ENCODE data around the gene TFPI2. TPM values are rescaled to one million over a fixed set of nuclear protein-coding genes. Genes with fewer than 3 reads are reported as not detected.

Gene TFPI2
- polyA plus RNA-seq, 3 donors from 2014 or later = not detected

- H3K9me3 Mint-ChIP-seq = peaks cover 0 to 2% (median 0%) of the 10 kb centered on the region in 6 donors
- H3K27me3 Mint-ChIP-seq (ENCODE audit: low read depth in 3 of 3) = peaks cover 0 to 1% (median 0%) of the 10 kb centered on the region in 3 donors
- no peaks in the 10 kb centered on the region for H3K36me3 Mint-ChIP-seq
- H3K27ac Mint-ChIP-seq = no peak overlapping the region
- no peak for DNase-seq
- no peak overlapping the region for H3K4me3 Mint-ChIP-seq
- no peaks in the 10 kb centered on the region for H3K4me1 Mint-ChIP-seq
Measured at GRCh38 chr7:93860261-93860660, 30.3 kb downstream of the TFPI2 start.

- Mint-ChIP-seq H3K27me3 (ENCODE audit: low read depth in 3 of 3) (peaks cover 0 to 5% (median 0%) of the 10 kb centered on the region in 3 donors), H3K27ac (no peak overlapping the region), H3K4me1 (no peaks in the 10 kb centered on the region), H3K36me3 (no peaks in the 10 kb centered on the region), H3K4me3 (no peak overlapping the region), H3K9me3 (peaks cover 0 to 2% (median 0%) of the 10 kb centered on the region in 6 donors)
- no peak for DNase-seq
Measured at GRCh38 chr7:93858857-93859256, 31.7 kb downstream of the TFPI2 start.

GRCh38 chr7:93856323-93856722, 34.2 kb downstream of the TFPI2 start:
- H3K27me3 Mint-ChIP-seq (ENCODE audit: low read depth in 3 of 3) = peaks cover 0 to 5% (median 0%) of the 10 kb centered on the region in 3 donors
- no peaks in the 10 kb centered on the region for H3K36me3 Mint-ChIP-seq
- no peak for DNase-seq
- peaks cover 0 to 4% (median 0%) of the 10 kb centered on the region in 6 donors for H3K9me3 Mint-ChIP-seq
- no peak overlapping the region for H3K4me3 Mint-ChIP-seq
- no peak overlapping the region for H3K27ac Mint-ChIP-seq
- H3K4me1 Mint-ChIP-seq = no peaks in the 10 kb centered on the region

DNA sequence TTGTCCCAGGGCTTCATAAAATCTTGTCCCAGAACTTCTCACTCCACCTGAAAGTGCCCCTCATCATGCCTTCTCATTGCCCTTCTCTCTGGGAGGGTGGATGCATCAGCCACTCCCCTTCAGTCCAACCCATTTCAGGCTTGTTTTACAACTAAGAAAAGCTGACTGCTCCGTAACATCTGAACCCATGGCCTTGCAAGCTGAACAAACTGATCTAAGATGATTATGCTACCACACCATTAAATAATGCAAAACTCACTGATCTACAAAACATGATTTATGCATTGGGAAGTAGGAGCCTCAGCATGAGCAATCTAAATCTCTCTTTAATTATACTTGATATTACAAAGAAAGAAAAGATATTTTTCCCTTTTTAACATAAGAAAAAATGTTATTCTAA, 34.8 kb downstream of the TFPI2 start:
- H3K9me3 Mint-ChIP-seq = peaks cover 0 to 4% (median 0%) of the 10 kb centered on the region in 6 donors
- no peak overlapping the region for H3K27ac Mint-ChIP-seq
- no peaks in the 10 kb centered on the region for H3K36me3 Mint-ChIP-seq
- H3K4me1 Mint-ChIP-seq = no peaks in the 10 kb centered on the region
- no peak for DNase-seq
- H3K4me3 Mint-ChIP-seq = no peak overlapping the region
- peaks cover 0 to 5% (median 0%) of the 10 kb centered on the region in 3 donors for H3K27me3 Mint-ChIP-seq (ENCODE audit: low read depth in 3 of 3)

DNA sequence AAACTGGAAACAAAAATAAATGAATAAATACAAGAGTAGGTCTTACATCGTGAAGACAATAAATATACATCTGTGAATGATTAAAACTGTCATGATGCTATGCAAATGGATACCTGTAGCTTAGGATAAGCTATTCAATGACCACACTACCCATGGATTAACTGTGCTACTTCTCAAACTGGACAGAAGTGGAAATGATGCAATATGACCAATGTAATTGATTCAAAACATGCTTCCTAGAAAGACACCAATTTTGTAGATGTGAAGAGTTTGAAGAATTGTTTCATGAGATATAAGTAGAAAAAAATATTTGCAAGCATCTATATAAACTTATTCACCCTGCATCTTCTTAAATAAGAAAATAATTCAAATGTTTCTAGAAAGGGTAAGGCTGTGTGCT, 36.1 kb downstream of the TFPI2 start:
- Mint-ChIP-seq H3K9me3 (peaks cover 0 to 4% (median 0%) of the 10 kb centered on the region in 6 donors), H3K27ac (no peak overlapping the region), H3K27me3 (ENCODE audit: low read depth in 3 of 3) (peaks cover 0 to 5% (median 0%) of the 10 kb centered on the region in 3 donors), H3K4me3 (no peak overlapping the region), H3K36me3 (no peaks in the 10 kb centered on the region), H3K4me1 (no peaks in the 10 kb centered on the region)
- no peak for DNase-seq

- Mint-ChIP-seq H3K27ac (no peak overlapping the region), H3K4me1 (no peaks in the 10 kb centered on the region), H3K4me3 (no peak overlapping the region), H3K9me3 (peaks cover 0 to 4% (median 0%) of the 10 kb centered on the region in 6 donors), H3K27me3 (ENCODE audit: low read depth in 3 of 3) (peaks cover 0 to 7% (median 0%) of the 10 kb centered on the region in 3 donors), H3K36me3 (no peaks in the 10 kb centered on the region)
- DNase-seq = no peak
Measured at GRCh38 chr7:93851536-93851935, 39.0 kb downstream of the TFPI2 start.

- H3K27ac Mint-ChIP-seq = no peak overlapping the region
Measured at GRCh38 chr7:93843260-93843659, 47.3 kb downstream of the TFPI2 start.

DNA sequence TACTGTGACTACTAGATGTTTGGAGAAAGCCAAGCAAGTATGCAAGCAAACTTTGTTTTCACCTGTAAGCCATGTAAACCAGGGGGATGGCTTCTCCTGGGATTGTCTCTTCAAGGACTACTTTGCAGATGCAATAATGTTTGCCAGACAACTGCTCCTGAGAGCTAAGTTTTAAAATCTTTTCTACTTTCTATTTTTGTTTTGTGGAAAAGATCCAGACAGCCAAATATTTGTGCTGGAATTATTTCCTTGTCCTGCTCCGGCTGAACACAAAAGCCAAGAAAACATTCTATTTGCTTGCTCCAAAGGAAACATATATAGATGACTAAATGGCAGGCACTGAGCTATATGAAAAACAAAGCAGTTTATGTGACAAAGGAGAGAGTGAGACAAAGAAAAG, 51.6 kb downstream of the TFPI2 start:
- no peaks in the 10 kb centered on the region for H3K9me3 Mint-ChIP-seq
- no peak for DNase-seq
- no peak overlapping the region for H3K4me3 Mint-ChIP-seq
- H3K27ac Mint-ChIP-seq = no peak overlapping the region
- H3K27me3 Mint-ChIP-seq (ENCODE audit: low read depth in 3 of 3) = peaks cover 0 to 5% (median 3%) of the 10 kb centered on the region in 3 donors
- no peaks in the 10 kb centered on the region for H3K36me3 Mint-ChIP-seq
- no peaks in the 10 kb centered on the region for H3K4me1 Mint-ChIP-seq

More at GRCh38 chr7:93843260-93843659, 47.3 kb downstream of the TFPI2 start:
- no peak overlapping the region for H3K4me3 Mint-ChIP-seq
- no peak for DNase-seq
- no peaks in the 10 kb centered on the region for H3K36me3 Mint-ChIP-seq
- H3K9me3 Mint-ChIP-seq = no peaks in the 10 kb centered on the region
- H3K27me3 Mint-ChIP-seq (ENCODE audit: low read depth in 3 of 3) = peaks cover 0 to 5% (median 3%) of the 10 kb centered on the region in 3 donors
- no peaks in the 10 kb centered on the region for H3K4me1 Mint-ChIP-seq

DNA sequence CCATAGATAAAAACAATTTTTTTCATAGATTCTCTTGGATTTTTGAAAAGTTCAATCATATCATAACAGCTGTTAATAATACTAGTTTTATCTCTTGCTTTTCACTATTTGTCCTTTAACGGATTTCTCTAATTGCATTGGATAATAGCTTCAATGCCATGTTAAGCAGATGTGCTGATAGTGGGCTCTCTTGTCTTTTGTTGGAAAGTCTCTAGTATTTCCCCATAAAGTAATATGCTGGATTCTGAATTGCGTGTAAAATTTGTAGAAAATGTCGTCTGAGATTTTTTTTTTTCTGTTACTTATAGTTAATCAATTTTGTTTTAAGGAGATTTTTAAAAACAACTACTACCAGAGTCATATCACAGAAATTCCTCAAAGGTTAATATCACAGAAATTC, 53.3 kb downstream of the TFPI2 start:
- Mint-ChIP-seq H3K9me3 (no peaks in the 10 kb centered on the region), H3K27me3 (ENCODE audit: low read depth in 3 of 3) (peaks cover 0 to 5% (median 3%) of the 10 kb centered on the region in 3 donors), H3K4me3 (no peak overlapping the region), H3K4me1 (no peaks in the 10 kb centered on the region), H3K36me3 (no peaks in the 10 kb centered on the region), H3K27ac (no peak overlapping the region)
- DNase-seq = no peak

DNA sequence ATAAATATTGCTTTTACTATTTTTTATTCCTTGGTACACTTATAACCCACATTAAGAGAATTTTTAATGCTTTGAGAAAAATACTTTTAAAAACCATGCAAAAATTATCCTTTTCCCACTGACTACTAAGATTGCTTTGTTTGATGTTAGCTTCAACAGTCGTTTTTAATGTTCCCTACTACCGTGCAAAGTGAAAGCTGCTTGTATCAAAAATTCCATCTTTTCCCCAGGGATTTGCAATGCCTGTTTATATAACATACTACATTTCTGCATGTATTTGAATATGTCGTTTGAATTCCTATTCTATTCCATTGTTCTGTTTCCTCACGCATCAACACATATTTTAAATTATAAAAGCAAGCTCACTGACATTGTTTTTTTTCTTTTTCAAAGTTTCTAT, 54.4 kb downstream of the TFPI2 start:
- Mint-ChIP-seq H3K27ac (no peak overlapping the region), H3K4me1 (no peaks in the 10 kb centered on the region), H3K27me3 (ENCODE audit: low read depth in 3 of 3) (peaks cover 0 to 5% (median 3%) of the 10 kb centered on the region in 3 donors), H3K36me3 (no peaks in the 10 kb centered on the region), H3K4me3 (no peak overlapping the region), H3K9me3 (no peaks in the 10 kb centered on the region)
- no peak for DNase-seq

DNA sequence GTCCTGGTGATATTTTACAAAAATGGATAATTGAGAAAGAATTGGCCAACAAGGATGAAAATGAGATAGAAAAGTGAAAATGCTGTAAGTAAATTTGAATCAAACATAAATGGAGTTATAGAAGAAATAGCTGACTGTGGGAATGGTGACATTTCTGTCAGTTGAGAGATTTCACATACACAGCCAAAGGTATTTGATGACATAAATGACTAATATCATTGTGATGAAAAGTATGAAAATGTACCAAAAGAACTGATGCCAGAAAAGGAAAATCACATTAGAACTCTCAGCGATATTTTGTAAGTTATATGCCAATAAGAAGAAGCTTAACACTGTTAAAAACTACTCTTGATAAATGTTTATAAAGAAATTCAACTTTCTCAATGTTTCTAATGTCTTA, 54.9 kb downstream of the TFPI2 start:
- H3K27me3 Mint-ChIP-seq (ENCODE audit: low read depth in 3 of 3) = peaks cover 0 to 6% (median 3%) of the 10 kb centered on the region in 3 donors
- no peaks in the 10 kb centered on the region for H3K36me3 Mint-ChIP-seq
- no peaks in the 10 kb centered on the region for H3K4me1 Mint-ChIP-seq
- no peak for DNase-seq
- no peak overlapping the region for H3K27ac Mint-ChIP-seq
- peaks cover 0 to 2% (median 0%) of the 10 kb centered on the region in 6 donors for H3K9me3 Mint-ChIP-seq
- H3K4me3 Mint-ChIP-seq = no peak overlapping the region

Other genes starting within 250 kb of the TFPI2 start
- gene GNGT1, start 15.8 kb upstream of the TFPI2 start, polyA plus RNA-seq = not detected
- 1 to 10 TPM; 1.1 to 8.5 (median 1.5) TPM for gene GNG11, start 31.0 kb upstream of the TFPI2 start, polyA plus RNA-seq
- 10 to 100 TPM; 11.2 to 16.8 (median 12.2) TPM for gene BET1, start 113.6 kb upstream of the TFPI2 start, polyA plus RNA-seq